GM04503 (cell line): ENCODE measurements around the gene CCDC169.
A peak's percentile ranks its signal among the peaks of the same experiment; 100 is the strongest.
"Not testable (repeated sequence)": the region's sequence is repeated elsewhere in the genome, so short reads cannot be mapped to it uniquely, and the experiment has no call there.

ENCODE experiments used
- DNase-seq: peaks from one replicate; pipeline ENCODE4 v3.0.0-alpha.2; 2012; ENCODE audit warnings: low read depth

Gene CCDC169

DNA sequence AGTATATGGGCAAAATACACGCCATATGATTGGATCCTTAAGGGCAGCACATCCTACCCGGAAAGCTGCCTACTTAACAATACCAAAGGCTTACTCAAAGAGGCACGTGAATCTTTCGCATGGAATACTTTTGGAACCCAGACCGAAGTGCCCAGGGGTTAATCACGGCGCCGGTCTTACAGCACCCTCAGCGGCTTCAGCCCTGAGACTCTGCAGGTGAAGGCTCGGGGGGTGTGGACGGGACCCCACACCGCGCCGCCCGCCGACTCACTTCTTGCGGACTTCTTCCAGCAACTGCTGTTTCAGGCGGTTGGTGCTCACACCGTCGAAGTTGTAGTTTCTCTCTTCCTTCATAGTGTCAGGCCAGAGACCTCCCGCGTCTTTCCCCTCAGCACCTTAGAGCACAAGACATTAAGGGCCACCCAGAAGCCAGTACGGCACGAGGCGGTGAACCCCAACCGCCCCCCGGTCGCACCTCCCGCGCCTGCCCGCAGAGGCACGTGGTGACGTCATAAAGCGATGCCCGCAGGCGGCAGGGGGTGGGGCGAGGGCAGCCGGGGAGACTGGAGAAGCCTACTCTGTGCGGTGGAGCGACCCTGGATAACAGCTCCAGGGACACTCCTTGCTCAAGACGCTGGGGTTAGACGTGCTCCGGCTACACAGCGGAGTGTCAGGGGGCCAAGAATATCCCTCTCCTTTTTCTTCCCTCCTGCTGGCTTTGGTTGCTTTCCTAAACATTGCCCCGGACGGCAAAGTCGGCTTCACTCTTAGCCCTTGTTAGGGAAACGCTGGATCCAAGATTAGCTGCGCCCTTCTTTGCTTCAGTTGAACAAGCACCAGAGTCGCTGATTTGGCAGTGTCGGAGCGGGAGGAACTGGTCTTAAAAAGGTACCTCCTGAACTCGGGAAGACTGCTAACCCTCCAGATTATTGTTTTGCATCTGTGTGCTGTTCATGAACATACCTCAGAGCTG is at the start of gene CCDC169:
CCDC169 (minus strand) TSS at position 449 of the 973 bp plus-strand sequence; CDS start at position 354, 95 bp downstream.
- no peak for DNase-seq

DNA sequence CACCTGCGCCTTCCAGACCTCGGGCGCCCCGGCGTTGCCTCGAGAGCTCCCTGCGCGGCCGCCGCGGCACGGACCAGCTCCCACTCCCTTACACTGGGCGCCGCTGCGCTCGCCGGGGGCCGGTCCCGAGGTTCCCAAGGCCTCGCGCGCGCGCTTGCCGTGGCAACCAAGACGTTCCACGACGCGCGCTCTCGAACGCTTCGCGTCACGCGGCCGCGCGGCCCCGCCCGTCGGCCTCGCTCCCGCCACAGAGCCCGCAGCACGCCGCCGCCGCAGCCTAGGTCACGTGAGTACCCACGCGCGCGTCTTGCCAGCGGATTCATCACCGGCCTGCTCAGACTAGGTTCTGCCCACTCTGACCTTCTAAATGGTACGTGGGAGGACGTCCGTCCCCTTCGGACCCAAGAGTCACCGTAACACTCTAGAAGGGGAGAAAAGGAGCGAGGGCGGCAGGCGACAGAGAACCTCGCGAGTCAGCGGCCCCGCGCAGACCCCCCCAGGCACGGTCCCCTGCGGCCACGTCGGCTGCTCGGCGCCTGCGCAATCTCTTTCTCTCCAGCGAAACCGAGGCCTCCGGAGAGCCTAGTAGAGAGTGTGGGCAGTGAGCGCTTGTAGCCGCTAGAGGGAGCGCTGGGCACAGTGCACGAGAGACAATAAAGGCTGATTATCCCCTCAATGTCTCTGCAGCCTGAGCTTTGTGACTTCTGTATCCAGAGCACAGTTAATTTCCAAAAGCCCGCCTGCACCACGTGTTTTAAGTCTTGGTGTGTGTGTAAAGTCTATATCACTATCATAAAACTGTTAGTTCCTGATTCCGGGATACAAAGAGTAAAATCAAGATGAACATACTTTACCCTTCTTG is 48.8 kb upstream of the CCDC169 start, which contains the start of gene SPART:
SPART (minus strand) TSS at position 173 of the 862 bp plus-strand sequence. CDS start 10,564 bp downstream, outside the sequence.
- DNase-seq = peak; percentile 62

DNA sequence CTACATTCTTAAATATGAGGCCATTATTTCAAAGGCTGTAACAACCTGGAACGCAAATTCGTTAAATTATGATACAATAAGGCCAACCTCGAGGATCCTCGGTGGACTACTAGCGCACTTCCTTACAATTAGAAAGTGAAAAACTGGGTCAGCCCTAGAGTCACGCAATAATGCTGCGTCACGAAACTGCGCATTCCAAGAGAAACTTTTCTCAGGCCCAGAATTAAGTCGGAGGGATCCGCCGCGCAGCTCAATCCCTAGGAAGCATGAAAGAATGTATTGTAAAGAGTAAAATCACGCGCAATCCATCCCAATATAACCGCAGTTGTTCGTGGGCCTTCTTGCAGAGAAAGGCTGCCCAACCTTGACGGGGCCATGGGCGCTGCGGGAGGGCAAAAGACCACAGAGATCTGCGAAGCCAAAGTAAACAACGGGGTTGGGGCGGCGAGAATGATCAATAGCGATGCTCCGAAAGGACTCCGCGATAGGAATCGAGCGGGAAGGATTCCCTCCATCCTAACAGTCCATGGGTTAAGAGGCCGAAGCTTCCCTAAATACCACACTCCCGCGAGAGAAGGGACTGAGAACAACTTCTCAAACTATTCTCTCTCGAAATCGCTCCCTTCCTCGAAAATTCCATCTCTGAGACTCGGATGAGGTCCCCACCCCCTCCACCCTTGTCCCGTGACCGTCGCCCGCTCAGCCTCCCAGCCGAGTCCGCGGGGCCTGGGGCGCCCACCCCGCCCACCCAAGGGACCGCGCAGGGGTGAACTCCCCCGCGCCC is 48.0 kb upstream of the CCDC169 start:
- no peak for DNase-seq

DNA sequence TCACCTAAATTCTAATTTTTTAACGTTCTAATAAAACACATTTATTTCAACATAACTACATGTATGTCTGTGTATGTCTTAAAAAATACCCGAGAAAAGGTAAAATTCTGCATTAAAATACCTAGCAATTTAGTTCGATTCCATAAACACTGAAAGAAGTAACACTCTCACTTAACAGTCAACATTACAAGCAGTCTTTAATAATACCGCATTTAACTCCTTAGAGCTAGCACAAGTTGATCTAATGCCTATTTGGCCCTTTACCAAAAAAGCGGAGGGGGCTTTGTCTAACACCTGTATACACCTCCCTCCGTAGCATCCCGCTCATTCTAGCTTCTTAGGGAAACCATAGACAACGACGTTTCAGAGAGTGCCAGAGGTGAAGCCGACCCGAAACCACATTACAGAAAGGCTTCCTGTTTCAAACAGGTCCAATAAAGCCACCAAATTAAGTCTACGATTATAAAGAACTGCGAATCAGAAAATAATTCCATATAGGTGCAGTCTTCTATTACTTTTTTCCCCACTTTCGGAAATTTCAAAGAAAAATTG is 47.3 kb upstream of the CCDC169 start:
- no peak for DNase-seq

DNA sequence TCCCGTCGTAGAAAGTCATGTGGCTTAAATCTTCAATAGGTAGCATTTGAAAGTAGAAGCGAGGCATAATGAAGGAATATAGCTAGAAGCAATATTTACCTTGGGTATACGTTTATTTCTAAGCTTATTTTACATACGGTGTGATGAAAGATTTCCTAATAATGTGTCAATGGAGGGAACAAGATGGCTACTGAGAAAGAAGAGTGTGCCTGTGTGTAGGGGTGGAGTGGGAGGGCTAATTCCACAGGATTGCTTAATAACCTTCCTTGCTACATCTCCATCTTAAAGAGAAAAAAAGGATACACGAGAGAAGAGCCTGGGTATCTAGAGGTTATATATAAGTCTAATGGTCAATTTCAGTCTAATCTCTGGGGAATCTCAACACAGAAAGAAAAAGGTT is 46.6 kb upstream of the CCDC169 start:
- DNase-seq = no peak

DNA sequence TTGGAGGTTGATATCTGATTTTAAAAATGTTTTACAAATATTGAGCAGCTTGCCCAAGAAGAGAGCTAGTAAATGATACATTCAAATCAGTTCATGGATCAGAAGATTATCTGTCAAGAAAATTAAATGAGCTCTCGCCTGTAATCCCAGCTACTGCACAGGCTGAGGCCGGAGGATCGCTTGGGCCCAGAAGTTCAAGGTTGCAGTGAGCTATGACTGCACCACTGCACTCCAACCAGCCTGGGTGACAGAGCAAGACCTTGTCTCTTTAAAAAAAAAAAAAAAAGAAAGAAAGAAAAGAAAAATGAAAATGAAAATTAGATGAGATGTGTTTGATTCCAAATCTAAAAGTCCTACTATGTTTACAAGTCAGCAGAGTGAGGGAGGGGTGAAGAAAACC is 46.2 kb upstream of the CCDC169 start:
- DNase-seq = no peak

DNA sequence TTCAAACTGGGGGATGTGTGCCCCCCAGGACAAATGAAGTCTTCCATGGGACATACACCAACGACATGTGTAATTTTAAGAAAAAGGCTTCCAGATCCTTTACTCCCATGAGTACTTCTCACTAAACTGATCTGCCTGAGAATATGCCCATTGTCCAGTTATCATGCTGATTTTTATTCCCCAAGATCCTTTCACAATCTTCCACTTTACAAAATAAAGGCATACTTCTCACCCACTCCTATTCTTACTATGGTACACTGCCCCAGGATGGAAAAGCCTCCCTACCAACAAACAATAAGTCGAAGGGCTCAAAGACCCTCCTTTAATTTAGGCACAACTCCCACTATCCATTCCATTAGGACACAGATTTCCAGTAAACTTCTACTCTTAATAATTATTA is 45.1 kb upstream of the CCDC169 start:
- DNase-seq = no peak

DNA sequence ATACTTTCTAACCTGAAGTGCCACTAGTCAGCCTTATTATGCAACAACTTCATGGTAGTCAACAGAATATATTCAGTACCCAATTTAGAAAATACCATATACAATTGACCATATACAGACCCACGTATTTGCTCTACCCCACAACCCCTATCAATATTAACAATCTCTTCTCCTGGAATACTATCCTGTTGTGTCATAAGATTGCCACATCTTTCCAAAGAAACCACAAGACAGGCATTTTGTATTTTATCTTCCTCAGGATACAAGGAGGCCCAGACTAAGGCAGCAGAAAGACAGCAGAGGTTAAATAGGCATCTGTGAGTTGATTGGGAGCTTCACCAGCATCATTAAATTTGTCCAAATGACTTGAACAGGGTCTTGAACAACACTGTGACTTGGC is 44.1 kb upstream of the CCDC169 start:
- no peak for DNase-seq

DNA sequence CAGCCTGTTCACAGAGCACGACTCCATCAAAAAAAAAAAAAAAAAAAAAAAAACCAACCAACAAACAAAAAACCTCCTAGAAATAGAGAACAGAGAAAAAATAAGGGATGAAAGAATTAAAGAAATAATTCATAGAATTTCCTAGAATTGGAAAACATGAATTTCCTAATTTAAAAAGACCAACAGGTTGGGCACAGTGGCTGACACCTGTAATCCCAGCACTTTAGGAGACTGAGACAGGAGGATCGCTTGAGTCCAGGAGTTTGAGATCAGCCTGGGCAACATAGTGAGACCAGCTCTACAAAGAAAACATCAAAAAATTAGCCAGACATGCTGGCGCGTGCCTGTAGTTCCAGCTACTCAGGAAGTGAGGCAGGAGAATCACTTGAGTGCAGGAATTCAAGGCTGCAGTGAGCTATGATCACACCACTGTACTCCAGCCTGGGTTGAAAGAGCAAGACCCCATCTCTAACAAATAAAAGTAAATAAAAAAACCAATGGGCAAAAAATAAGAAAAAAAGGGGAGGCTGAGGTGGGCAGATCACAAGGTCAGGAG is 42.1 kb upstream of the CCDC169 start:
- no peak for DNase-seq

DNA sequence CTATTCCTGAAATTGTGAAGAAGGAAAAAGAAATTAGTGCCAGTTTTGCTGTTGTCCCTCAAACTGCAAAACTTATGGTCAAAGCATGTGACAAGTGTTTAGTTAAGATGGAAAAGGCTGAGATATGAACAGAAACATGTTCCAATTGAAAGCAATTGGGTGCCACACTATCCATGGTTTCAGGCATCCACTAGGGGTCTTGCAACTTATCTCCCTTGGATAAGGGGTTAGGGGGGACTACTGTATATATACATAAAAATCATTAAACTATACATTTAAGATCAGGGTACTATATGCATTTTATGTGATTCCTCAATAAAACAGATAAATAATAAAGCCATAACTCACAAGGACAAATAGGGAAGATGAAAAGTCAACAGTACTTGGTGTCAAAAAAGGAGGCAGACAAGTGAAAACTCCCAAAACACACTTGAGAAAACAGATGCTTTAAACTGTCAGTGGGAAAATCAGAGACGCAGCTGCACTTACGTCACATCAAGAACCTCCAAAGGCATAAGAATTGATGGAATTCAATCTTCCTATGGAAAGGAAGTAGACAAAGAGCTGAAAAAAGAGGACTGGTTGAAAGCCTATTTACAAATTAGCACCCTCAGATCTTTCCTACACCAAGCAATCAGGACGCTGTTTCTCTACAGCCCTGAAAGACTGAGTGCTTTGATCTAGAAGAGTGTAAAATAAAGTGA is 40.5 kb upstream of the CCDC169 start:
- DNase-seq = no peak

DNA sequence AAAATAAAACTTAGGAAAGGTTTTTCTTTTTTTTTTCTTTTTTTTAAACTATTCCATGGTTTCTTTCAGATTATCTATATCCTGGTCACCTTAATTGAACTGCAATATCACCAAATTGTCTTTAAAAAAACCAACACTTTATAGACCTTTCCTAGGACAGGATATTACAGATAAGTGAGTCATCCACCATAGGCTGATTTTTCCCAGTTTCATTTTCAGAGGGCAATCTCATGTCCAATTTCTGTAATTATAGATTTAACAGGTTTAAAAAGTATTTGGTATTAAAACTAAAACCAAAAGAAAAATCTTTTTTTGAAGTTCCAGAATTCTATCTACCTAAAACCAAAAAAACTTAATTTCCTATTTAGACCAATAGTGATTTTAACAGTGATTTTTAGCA is 35.4 kb upstream of the CCDC169 start:
- DNase-seq = no peak

DNA sequence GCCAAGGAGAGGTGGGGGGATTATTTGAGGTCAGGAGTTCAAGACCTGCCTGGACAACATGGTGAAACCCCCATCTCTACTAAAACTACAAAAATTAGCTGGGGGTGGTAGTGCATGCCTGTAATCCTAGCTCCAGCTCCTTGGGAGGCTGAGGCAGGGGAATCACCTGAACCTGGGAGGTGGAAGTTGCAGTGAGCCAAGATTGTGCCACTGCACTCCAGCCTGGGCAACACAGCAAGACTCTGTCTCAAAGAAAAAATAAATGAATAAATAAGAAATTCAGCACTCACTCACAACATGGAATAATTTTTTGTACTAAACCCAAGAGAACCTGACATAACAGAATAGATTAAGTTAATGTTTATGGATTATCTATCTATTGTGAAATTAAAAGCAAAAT is 34.6 kb upstream of the CCDC169 start:
- DNase-seq = not testable (repeated sequence)

DNA sequence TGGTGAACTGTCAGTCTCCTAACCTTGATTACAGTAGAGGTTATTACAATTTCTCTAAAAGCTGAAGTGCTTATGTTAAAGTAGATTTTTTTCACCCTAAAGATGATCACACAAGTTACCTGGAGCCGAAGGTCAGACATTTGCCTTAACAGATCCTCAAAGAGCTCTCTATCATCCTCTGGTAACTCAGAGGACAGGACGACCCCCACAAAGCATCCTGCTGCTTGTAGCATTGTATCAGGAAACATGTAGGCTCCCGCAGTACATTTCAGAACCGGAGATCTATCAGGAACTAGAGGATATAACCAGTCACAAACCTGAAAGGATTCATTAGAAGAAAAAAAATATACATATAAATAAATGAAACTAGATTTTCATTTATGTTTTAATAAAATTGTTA is 33.7 kb upstream of the CCDC169 start:
- no peak for DNase-seq

DNA sequence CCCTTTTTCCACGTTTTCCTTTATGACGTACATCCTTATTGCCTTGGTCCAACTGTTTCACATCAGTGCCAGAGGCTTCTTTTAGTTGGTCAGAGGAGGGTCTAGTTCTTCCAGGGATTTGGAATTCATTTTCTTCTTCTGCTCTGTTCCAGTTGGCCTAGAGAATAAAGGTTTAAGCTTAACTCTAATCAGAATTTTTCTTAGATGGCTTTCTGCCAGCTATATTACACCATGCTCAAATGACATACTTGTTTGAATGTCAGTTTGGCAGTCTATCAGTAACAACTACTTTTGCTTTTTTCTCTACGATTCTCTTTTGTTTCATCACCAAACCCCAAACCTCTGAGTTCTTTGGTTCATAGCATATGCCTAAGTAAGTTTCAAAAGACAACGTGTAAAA is 31.7 kb upstream of the CCDC169 start:
- no peak for DNase-seq

DNA sequence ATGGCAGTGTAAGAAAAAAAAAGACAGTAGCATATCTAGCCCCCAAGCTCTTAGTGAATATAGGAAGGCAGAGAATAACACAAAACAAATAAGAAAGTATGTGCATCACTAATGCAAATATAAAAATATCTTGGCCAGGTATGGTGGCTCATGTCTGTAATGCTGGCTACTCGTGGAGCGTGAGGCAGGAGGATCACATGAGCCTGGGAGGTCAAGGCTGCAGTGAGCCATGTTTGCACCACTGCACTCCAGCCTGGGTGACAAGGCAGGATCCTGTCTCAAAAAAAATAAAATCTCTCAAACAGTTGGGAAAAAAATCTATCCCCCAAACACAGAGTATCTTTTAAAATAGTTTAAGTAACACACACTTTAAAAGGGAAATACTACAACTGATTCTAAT is 31.2 kb upstream of the CCDC169 start:
- DNase-seq = no peak

DNA sequence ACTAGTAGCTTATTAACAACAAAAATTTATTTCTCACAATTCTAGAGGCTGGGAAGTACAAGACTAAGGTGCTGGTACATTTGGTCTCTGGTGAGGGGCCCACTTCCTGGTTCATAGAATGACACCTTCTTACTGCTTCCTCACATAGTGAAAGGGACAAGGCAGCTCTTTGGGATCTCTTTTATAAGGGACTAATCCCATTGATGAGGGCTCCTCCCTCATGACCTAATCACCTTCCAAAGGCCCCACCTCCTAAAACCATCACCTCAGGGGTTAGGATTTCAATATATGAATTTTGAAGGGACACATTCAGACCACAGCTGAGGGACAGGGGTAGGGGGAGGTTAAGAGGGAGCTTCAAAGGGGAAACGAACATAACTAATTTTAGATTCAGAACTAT is 28.3 kb upstream of the CCDC169 start:
- no peak for DNase-seq

DNA sequence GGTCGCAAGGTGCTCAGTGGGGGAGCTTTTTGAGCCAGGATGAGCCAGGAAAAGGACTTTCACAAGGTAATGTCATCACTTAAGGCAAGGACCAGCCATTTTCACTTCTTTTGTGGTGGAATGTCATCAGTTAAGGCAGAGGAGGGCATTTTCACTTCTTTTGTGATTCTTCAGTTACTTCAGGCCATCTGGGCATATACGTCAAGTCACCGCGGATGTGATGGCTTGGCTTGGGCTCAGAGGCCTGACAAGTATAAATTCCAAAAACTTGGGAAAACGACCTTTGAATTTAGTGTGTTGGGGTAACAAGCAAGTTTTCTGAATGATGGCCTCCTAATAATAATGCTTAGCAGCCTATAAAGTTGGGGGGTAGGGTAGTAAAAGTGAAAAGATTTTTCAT is 27.3 kb upstream of the CCDC169 start:
- DNase-seq = not testable (repeated sequence)

DNA sequence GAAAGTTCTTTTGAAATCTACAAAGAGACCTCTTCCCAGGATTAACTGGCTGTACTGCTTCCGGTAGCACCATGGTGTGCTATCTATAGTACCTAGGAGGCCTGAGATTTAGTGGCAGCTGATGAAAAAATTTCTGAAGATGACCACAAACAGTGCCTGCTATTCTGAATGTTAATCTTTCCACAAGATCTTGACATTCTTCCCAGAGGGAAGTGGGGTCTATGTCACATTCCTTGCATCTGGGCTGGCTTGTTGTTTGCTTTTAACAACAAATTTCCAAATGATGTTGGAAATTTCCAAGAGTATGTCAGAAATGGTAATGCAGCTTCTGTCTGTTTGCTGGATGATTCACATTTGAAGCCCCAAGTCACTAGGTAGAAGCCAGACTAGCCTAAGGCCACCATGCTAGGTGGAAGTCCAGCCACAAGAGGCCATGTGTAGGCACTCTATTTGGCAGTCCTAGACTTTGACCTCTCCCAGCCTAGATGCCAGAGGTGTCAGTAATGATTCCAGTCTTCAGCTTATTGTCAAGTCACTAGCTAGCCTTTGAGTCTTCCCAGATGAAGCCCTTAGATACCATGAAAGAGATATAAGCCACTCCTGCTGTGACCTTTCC is 26.4 kb upstream of the CCDC169 start:
- DNase-seq = peak; percentile 73

DNA sequence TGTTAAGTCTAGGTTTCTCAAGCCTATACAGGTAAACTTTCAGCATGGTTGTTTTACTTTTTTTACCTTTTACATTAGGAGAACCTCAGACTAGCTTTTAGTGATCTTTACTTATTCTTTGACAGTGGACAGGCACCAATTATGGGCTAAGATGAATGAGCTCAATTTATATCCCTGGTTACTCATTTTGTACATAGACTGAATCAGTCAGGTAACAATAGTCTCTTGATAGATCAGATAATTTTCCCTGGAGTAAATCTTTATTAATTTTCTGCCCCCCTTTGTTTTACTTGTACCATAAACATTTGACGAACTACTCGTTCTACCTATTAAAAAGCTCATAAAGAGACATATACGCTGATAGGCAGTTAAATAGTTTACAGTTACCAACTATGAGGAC is 25.8 kb upstream of the CCDC169 start:
- no peak for DNase-seq

DNA sequence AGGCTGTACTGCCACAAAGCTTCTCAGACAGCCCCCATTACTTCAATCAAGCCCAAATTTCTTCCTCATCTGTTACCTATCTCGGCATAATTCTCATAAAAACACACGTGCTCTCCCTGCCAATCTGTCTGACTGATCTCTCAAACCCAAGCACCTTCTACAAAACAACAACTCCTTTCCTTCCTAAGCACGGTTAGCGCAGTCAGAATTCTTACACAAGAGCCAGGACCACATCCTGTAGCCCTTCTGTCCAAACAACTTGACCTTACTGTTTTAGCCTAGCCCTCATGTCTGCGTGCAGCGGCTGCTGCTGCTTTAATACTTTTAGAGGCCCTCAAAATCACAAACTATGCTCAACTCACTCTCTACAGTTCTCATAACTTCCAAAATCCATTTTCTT is 22.2 kb upstream of the CCDC169 start:
- not testable (repeated sequence) for DNase-seq
